GM12878 (cell line): ENCODE measurements around the gene MAP4K4.

Source experiments
- BHLHE40 ChIP-seq, 2 experiments: fragments of 450-650 bp in 1 of 2; IDR thresholded peaks; 2 replicates each; pipeline ENCODE4 v1.6.1; 2011 to 2017; ENCODE audit warnings: low read depth in 2 of 2, borderline replicate concordance in 1 of 2, improper control_type of control experiment in 1 of 2, low read length in 1 of 2, mild to moderate bottlenecking in 1 of 2
- CEBPB ChIP-seq, 2 experiments: fragments of 150-350 bp in 1 of 2; IDR thresholded peaks; 2 replicates each; pipeline ENCODE4 v1.6.1; 2012 to 2014; ENCODE audit warnings: low read depth in 2 of 2, low read length in 2 of 2, borderline replicate concordance in 1 of 2, inconsistent platforms in 1 of 2
- CEBPZ ChIP-seq: fragments of 150-350 bp; IDR thresholded peaks from 2 replicates; pipeline ENCODE4 v1.6.1; 2016; ENCODE audit warnings: low read depth, low read length
- CTCF ChIP-seq, 3 experiments: IDR thresholded peaks in 2 of 3; conservative IDR thresholded peaks in 1 of 3; 2 replicates each; pipeline ENCODE4 v1.5.1; 2011; ENCODE audit warnings: low read depth in 3 of 3, low read length in 3 of 3, mild to moderate bottlenecking in 3 of 3, control low read depth in 2 of 3, moderate library complexity in 2 of 3, inconsistent platforms in 1 of 3, mixed read lengths in 1 of 3; ENCODE audit not compliant: control insufficient read depth in 2 of 3, insufficient read depth in 1 of 3; ENCODE audit errors: extremely low read depth in 1 of 3
- EZH2 ChIP-seq: IDR thresholded peaks from 2 replicates; pipeline ENCODE4 v1.6.1; 2012; ENCODE audit warnings: low read depth, mild to moderate bottlenecking, control low read depth, inconsistent platforms, low read length, borderline replicate concordance; ENCODE audit not compliant: control insufficient read depth
- GABPA ChIP-seq: IDR thresholded peaks from 2 replicates; pipeline ENCODE4 v1.6.1; 2014; ENCODE audit warnings: antibody characterized with exemption, low read depth, mild to moderate bottlenecking, inconsistent platforms
- TAF1 ChIP-seq: IDR thresholded peaks from 2 replicates; pipeline ENCODE4 v1.6.1; 2011; ENCODE audit warnings: mild to moderate bottlenecking, low read depth, low read length, borderline replicate concordance
- TCF12 ChIP-seq: IDR thresholded peaks from 2 replicates; pipeline ENCODE4 v1.6.1; 2011; ENCODE audit warnings: low read depth, mild to moderate bottlenecking, low read length
- ZNF24 ChIP-seq: fragments of 450-650 bp; IDR thresholded peaks from 2 replicates; pipeline ENCODE4 v1.6.1; 2017; ENCODE audit warnings: antibody characterized with exemption, mild to moderate bottlenecking

GRCh38 chr2:101688261-101688660 lies 9.2 kb upstream of the MAP4K4 start:
- TF ChIP-seq ZNF24, result no peak
- TF ChIP-seq TAF1, result no peak
- no peak for TF ChIP-seq EZH2
- no peak for TF ChIP-seq TCF12
- no peak for TF ChIP-seq CEBPB (IDR thresholded peaks at IDR 0.05; ENCODE audit: borderline replicate concordance in 1 of 2, low read depth in 2 of 2, low read length in 2 of 2)
- no peak for TF ChIP-seq CTCF (IDR thresholded peaks at IDR 0.05 in 2 of 3, conservative IDR thresholded peaks at IDR 0.05 in 1 of 3; ENCODE audit: control insufficient read depth in 2 of 3, extremely low read depth in 1 of 3, insufficient read depth in 1 of 3, low read depth in 3 of 3, low read length in 3 of 3)
- no peak for TF ChIP-seq BHLHE40 (IDR thresholded peaks at IDR 0.05; ENCODE audit: borderline replicate concordance in 1 of 2, low read depth in 2 of 2, low read length in 1 of 2)
- no peak for TF ChIP-seq GABPA
- TF ChIP-seq CEBPZ, result no peak
